Stomach smooth muscle (tissue), 2 donors: Measurements from ENCODE around the gene NKIRAS2.

Source experiments
- H3K27ac ChIP-seq: one replicate; pipeline ENCODE4 v1.7.0; 2013; ENCODE audit warnings: mild to moderate bottlenecking, low read length, inconsistent platforms
- H3K27me3 ChIP-seq, 2 donors: one replicate each; pipeline ENCODE4 v1.7.0; 2013; ENCODE audit warnings: low read length in 2 of 2; ENCODE audit not compliant: insufficient read depth in 2 of 2, control insufficient read depth in 1 of 2
- H3K36me3 ChIP-seq, 2 donors: one replicate each; pipeline ENCODE4 v1.7.0; 2013; ENCODE audit warnings: low read length in 2 of 2; ENCODE audit not compliant: control insufficient read depth in 2 of 2, insufficient read depth in 2 of 2
- H3K4me1 ChIP-seq: one replicate; pipeline ENCODE4 v1.7.0; 2013; ENCODE audit warnings: low read length; ENCODE audit not compliant: control insufficient read depth, insufficient read depth
- H3K4me3 ChIP-seq, 2 donors: one replicate each; pipeline ENCODE4 v1.7.0; 2013; ENCODE audit warnings: low read length in 2 of 2
- H3K9ac ChIP-seq, 2 donors: one replicate each; pipeline ENCODE4 v1.7.0; 2013; ENCODE audit warnings: low read length in 2 of 2, mild to moderate bottlenecking in 1 of 2
- H3K9me3 ChIP-seq, 2 donors: one replicate each; pipeline ENCODE4 v1.7.0; 2013; ENCODE audit warnings: low read length in 2 of 2; ENCODE audit not compliant: control insufficient read depth in 2 of 2
- donor health status: healthy.
- donor health status: Pancreatic carcinoma.

The NKIRAS2 gene

DNA sequence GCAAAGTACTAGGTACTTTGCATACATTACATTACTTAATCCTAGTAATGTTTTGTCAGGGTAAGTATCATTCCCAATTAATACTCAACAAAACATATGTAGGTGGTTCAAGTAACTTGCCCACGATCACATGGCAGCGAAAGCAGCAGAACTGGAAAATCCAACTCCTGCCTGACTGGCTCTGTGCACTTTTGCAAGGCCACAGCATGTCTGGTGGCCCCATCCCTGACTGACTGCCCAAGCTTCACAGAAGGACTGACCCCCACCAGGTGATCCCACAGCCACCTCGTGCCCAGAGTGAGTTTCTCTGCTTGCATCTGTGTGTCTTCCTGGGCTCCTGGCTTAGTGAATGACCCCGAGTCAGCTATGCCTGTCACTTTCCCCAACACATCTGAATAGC, 41.9 kb upstream of the NKIRAS2 start:
- no peak overlapping the region for H3K9ac ChIP-seq
- H3K36me3 ChIP-seq: peaks cover 45 to 61% of the 10 kb centered on the region in 2 donors
- H3K4me3 ChIP-seq: no peak overlapping the region
- peaks cover 14% of the 10 kb centered on the region for H3K4me1 ChIP-seq
- H3K9me3 ChIP-seq: no peaks in the 10 kb centered on the region
- H3K27me3 ChIP-seq: no peaks in the 10 kb centered on the region
- H3K27ac ChIP-seq: no peak overlapping the region

DNA sequence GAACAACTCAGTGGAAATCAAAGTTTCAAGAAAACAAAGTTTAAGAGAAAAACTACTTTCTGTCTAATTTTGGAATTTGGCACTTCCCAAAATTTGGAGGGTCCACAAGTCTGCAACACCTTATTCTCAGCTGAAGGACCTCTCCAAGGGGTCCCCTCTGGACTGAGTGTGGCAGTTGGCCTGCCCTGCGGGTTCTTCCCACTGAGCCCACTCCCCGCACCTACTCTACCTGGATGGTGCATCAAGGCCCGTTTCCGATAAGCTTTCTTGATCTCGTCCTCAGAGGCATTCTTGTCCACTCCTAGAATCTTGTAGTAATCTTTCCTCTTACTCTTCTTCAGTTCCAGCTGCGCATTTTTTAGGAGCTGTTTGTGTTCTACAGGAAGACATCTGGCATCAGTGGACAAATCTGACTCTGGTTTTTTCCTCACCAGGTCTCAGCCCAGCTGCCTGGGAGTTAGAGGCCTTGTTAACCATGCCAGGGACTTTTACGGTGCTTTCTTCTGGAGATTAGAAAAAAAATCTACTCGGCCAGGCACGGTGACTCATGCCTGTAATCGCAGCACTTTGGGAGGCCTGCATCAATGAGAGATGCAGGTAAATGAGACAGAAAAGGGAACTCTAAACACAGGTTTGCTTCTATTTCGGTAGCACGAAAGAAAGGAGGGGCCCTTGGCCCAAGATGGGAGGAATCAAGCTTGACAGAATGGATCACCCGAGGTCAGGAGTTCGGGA, 37.7 kb upstream of the NKIRAS2 start:
- H3K36me3 ChIP-seq: peaks cover 49 to 56% of the 10 kb centered on the region in 2 donors
- H3K4me3 ChIP-seq: no peak overlapping the region
- no peaks in the 10 kb centered on the region for H3K4me1 ChIP-seq
- no peaks in the 10 kb centered on the region for H3K27me3 ChIP-seq
- H3K9me3 ChIP-seq: no peaks in the 10 kb centered on the region
- peak overlapping the region; percentile 24 for H3K27ac ChIP-seq
- H3K9ac ChIP-seq: no peak overlapping the region

DNA sequence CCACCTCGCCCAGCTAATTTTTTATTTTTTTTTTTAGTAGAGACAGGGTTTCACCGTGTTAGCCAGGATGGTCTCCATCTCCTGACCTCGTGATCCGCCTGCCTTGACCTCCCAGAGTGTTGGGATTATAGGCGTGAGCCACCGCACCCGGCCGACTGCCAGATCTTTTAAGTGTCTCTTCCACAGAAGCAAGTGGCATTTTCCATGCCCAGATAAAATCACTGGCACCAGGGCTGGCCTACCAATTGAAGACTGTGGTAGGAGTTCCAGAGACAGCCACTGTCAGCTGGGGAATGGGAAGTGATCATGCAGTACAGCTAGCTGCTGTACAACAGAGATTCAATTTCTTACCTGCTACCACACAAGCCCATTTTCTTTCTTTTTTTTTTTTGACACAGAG, 35.4 kb upstream of the NKIRAS2 start:
- Histone ChIP-seq H3K36me3 (peaks cover 59 to 69% of the 10 kb centered on the region in 2 donors), H3K4me3 (no peak overlapping the region), H3K9me3 (no peaks in the 10 kb centered on the region), H3K27ac (no peak overlapping the region), H3K9ac (no peak overlapping the region), H3K27me3 (no peaks in the 10 kb centered on the region), H3K4me1 (no peaks in the 10 kb centered on the region)

DNA sequence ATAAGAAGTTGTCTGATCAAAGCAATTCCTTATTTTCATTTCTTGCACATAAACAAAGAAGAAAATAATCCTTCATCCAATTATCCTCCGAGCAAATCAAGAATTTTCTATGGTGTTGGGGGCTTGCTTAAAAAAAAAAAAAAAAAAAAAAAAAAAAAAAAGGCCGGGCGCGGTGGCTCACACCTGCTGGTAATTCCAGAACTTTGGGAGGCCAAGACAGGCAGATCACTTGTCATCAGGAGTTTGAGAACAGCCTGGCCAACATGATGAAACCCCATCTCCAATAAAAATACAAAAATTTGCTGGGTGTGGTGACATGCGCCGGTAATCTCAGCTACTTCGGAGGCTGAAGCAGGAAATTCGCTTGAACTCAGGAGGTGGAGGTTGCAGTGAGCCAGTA, 34.0 kb upstream of the NKIRAS2 start:
- Histone ChIP-seq H3K9ac (no peak overlapping the region), H3K4me1 (no peaks in the 10 kb centered on the region), H3K36me3 (peaks cover 69% of the 10 kb centered on the region in 2 donors), H3K9me3 (no peaks in the 10 kb centered on the region), H3K4me3 (no peak overlapping the region), H3K27ac (no peak overlapping the region), H3K27me3 (no peaks in the 10 kb centered on the region)

DNA sequence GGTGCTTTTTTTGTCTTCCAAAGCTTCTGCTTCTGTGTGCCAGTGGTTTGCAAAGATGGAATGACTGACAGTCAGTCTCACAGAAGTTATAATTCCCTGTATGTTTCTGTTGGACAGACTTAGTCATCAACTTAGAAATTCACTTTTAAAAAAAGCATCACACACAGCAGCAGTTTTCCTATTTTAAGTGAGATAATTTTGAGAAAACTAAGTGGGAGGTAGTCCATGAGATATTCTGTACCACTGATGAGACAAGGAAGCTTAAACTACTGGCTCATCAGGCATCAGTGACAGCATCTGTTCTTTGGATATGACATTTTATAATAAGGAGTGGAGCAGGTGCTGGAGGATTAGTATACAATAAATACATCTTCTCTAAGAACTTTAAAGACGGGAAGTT, 33.3 kb upstream of the NKIRAS2 start:
- H3K36me3 ChIP-seq: peaks cover 68 to 69% of the 10 kb centered on the region in 2 donors
- H3K4me3 ChIP-seq: no peak overlapping the region
- H3K27ac ChIP-seq: no peak overlapping the region
- H3K4me1 ChIP-seq: no peaks in the 10 kb centered on the region
- no peaks in the 10 kb centered on the region for H3K9me3 ChIP-seq
- H3K27me3 ChIP-seq: no peaks in the 10 kb centered on the region
- no peak overlapping the region for H3K9ac ChIP-seq

DNA sequence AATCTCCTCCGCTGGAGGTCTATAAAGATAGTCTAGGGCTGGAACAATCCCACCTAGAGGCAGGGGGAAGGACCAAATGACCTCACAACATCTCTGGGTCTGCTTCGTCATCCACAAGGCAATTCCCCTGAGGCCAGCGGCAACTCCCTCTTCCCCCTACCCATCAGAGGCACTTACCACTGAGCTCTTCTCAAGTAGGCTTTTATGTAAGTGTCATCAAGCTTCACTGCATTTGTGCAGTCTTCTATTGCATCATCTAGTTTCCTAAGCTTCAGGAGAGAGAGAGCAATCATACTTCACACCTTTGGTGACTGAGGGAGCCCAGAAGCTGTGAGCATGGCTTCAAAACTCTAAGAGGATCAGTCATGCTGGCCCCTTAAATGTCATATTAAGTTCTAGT, 32.2 kb upstream of the NKIRAS2 start:
- H3K9me3 ChIP-seq: no peaks in the 10 kb centered on the region
- H3K36me3 ChIP-seq: peaks cover 68 to 69% of the 10 kb centered on the region in 2 donors
- H3K27me3 ChIP-seq: no peaks in the 10 kb centered on the region
- H3K4me1 ChIP-seq: peaks cover 2% of the 10 kb centered on the region
- no peak overlapping the region for H3K4me3 ChIP-seq
- no peak overlapping the region for H3K27ac ChIP-seq
- H3K9ac ChIP-seq: no peak overlapping the region

DNA sequence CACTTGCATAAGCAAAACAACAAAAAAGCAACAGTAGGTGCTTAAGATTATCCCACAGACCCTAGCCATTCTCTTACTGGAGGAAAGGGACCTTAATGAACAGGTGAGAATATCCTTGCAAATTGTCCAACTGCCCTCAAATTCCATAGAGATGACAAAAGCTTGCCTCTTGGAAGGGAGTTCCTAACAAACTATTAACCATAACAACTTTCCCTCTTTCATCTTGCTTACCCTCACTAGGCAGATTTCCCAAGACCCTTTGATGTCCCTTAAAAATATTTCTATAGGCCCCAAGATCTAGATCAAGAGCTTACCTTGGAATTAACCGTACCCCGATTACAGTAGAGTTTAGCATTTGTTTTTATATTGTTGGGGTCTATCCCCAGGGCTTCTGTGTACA, 31.5 kb upstream of the NKIRAS2 start:
- Histone ChIP-seq H3K36me3 (peaks cover 66 to 72% of the 10 kb centered on the region in 2 donors), H3K27me3 (no peaks in the 10 kb centered on the region), H3K4me1 (peaks cover 2% of the 10 kb centered on the region), H3K9ac (no peak overlapping the region), H3K4me3 (no peak overlapping the region), H3K27ac (no peak overlapping the region), H3K9me3 (no peaks in the 10 kb centered on the region)

DNA sequence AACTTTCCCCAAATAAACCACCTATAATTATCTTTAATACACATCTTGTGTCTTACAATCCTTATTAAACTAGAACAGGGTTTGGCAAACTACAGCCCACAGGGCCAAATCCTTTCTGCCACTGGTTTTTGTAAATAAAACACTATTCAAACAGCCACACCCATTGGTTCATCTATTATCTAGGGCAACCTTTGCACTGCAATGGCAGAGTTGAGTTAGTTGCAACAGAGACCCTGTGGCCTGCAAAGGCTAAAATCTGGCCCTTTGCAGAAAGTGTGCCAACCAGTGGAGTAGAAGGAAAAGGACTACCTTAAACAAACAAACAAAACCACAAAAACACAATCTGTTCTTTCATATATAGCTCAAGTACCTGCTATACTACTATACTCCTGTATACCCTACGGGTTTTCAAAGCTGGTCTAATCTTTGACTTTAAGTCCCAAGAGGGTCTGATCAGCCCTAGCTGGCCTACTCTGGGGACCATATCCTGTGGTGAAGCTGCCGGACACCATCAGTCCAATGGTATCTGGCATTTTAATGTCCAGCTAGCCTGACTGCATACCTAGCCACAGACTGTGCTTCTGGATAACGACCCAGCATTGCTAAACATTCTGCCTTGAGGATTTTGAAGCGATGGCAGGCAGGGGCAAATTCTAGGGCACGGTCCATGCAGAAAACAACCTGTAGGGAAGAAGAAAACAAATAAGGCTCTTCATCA, 30.0 kb upstream of the NKIRAS2 start:
- no peak overlapping the region for H3K4me3 ChIP-seq
- no peak overlapping the region for H3K9ac ChIP-seq
- no peaks in the 10 kb centered on the region for H3K9me3 ChIP-seq
- H3K27me3 ChIP-seq: no peaks in the 10 kb centered on the region
- peaks cover 61 to 68% of the 10 kb centered on the region in 2 donors for H3K36me3 ChIP-seq
- peaks cover 2% of the 10 kb centered on the region for H3K4me1 ChIP-seq
- H3K27ac ChIP-seq: no peak overlapping the region

DNA sequence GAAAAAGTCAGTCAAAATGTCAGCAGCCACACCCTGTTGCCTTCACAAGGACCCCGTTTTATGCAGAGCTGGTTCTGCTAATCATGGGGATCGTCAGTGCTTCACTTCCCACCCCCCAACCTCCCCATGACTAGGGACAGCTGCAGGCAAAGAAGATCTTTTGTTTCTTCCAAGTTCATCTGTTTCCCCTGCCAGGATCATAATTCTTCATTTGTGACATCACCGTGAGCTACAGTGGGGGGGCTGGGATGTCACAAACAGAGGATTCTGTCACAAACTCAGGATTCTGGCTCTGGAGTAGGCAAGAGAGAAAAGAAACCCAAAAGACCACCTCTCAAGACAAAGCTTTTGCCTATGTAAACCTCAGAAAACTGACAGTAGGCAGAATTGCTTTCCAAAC, 27.3 kb upstream of the NKIRAS2 start:
- peaks cover 64 to 69% of the 10 kb centered on the region in 2 donors for H3K36me3 ChIP-seq
- H3K27me3 ChIP-seq: no peaks in the 10 kb centered on the region
- no peak overlapping the region for H3K27ac ChIP-seq

DNA sequence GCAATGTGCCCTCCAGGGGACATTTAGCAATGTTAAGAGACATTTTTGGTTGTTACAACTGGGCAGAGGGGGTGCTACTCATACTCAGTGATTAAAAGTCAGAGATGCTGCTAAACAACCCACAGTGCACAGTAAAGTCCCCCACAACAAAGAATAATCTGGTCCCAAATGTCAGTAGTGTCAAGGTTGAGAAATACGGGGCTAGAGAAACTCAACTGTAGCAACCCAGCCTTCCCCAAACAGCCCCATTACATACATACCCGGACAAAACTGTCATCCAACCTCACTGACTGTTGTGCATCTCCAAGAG, 23.1 kb upstream of the NKIRAS2 start:
- Histone ChIP-seq H3K27ac (no peak overlapping the region), H3K4me3 (no peak overlapping the region)

More for the DNA sequence above, 27.3 kb upstream of the NKIRAS2 start:
- Histone ChIP-seq H3K9ac (no peak overlapping the region), H3K4me3 (no peak overlapping the region), H3K4me1 (peaks cover 2% of the 10 kb centered on the region), H3K9me3 (no peaks in the 10 kb centered on the region)

DNA sequence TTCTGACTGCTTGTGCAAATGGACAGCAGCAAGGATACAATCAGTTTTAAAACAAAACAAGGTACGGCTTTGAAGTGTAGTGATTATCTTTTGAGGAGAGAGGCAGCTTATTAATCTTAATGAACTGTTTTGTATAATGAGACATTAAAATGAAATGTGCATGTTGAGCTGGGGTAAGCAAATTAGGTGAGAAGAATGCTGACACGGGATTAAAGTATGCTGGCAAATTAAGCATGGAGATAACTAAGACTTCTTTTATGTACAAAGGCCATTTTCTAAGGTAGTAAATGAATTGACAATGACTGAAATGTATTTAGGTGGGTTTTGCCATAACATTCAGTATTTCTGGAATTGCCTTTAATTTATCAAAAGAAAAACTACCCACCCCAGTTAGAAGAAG, 21.4 kb upstream of the NKIRAS2 start:
- H3K27ac ChIP-seq: no peak overlapping the region
- H3K4me3 ChIP-seq: no peak overlapping the region
- H3K9me3 ChIP-seq: no peaks in the 10 kb centered on the region
- H3K36me3 ChIP-seq: peaks cover 51 to 54% of the 10 kb centered on the region in 2 donors
- no peak overlapping the region for H3K9ac ChIP-seq
- H3K4me1 ChIP-seq: no peaks in the 10 kb centered on the region
- H3K27me3 ChIP-seq: no peaks in the 10 kb centered on the region

More for the DNA sequence above, 23.1 kb upstream of the NKIRAS2 start:
- H3K36me3 ChIP-seq: peaks cover 52 to 58% of the 10 kb centered on the region in 2 donors
- H3K9me3 ChIP-seq: no peaks in the 10 kb centered on the region
- H3K4me1 ChIP-seq: peaks cover 2% of the 10 kb centered on the region
- H3K9ac ChIP-seq: no peak overlapping the region
- H3K27me3 ChIP-seq: no peaks in the 10 kb centered on the region
